Measurements from ENCODE around the gene OR1N2. TPM values are rescaled to one million over a fixed set of nuclear protein-coding genes. Genes with fewer than 3 reads are reported as not detected.

Gene OR1N2
- total RNA-seq, 1 donor from 2014 or later: not detected

- H3K36me3 Mint-ChIP-seq (ENCODE audit: low read depth): no peaks in the 10 kb centered on the region
- no peak for DNase-seq (ENCODE audit: low spot score)
- H3K9me3 Mint-ChIP-seq (ENCODE audit: low read depth): peaks cover 14% of the 10 kb centered on the region
- peaks cover 18% of the 10 kb centered on the region for H3K27me3 Mint-ChIP-seq (ENCODE audit: low read depth)
- no peak overlapping the region for H3K4me3 Mint-ChIP-seq (ENCODE audit: unreplicated experiment)
- no peak overlapping the region for H3K27ac Mint-ChIP-seq (ENCODE audit: unreplicated experiment)
- TF ChIP-seq, protein P1, sequence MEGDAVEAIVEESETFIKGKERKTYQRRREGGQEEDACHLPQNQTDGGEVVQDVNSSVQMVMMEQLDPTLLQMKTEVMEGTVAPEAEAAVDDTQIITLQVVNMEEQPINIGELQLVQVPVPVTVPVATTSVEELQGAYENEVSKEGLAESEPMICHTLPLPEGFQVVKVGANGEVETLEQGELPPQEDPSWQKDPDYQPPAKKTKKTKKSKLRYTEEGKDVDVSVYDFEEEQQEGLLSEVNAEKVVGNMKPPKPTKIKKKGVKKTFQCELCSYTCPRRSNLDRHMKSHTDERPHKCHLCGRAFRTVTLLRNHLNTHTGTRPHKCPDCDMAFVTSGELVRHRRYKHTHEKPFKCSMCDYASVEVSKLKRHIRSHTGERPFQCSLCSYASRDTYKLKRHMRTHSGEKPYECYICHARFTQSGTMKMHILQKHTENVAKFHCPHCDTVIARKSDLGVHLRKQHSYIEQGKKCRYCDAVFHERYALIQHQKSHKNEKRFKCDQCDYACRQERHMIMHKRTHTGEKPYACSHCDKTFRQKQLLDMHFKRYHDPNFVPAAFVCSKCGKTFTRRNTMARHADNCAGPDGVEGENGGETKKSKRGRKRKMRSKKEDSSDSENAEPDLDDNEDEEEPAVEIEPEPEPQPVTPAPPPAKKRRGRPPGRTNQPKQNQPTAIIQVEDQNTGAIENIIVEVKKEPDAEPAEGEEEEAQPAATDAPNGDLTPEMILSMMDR (IDR thresholded peaks at IDR 0.05): no peak
- no peaks in the 10 kb centered on the region for H3K4me1 Mint-ChIP-seq (ENCODE audit: low read depth)
Observed at GRCh38 chr9:122538757-122539156, 14.2 kb upstream of the OR1N2 start.

DNA sequence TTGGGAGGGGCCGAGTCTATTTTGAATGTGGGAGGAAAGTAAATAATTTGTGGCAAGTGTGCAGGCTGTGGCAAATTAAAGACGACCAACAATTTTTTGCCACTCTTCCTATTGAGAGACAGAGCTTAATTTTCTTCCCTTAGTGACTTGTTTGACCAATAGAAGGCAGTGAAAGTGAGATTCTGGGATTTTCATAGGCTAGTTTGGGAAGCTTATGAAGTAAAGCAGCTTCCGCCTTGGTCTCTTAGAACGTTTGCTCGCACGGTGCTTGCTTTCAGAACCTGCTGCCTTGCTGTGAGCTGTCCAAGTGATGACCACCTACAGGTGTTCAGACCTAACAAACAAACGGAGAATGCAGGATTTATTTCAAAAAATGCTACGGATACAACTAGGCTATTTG, 6.7 kb upstream of the OR1N2 start:
- Mint-ChIP-seq H3K4me3 (ENCODE audit: unreplicated experiment) (no peak overlapping the region), H3K4me1 (ENCODE audit: low read depth) (no peaks in the 10 kb centered on the region), H3K9me3 (ENCODE audit: low read depth) (peaks cover 17% of the 10 kb centered on the region), H3K27ac (ENCODE audit: unreplicated experiment) (no peak overlapping the region), H3K36me3 (ENCODE audit: low read depth) (no peaks in the 10 kb centered on the region), H3K27me3 (ENCODE audit: low read depth) (peaks cover 24% of the 10 kb centered on the region)
- TF ChIP-seq, protein P1 (IDR thresholded peaks at IDR 0.05): no peak
- DNase-seq (ENCODE audit: low spot score): no peak

- no peak overlapping the region for H3K4me3 Mint-ChIP-seq (ENCODE audit: unreplicated experiment)
- TF ChIP-seq, protein P1 (IDR thresholded peaks at IDR 0.05): no peak
- no peak overlapping the region for H3K27ac Mint-ChIP-seq (ENCODE audit: unreplicated experiment)
- no peaks in the 10 kb centered on the region for H3K36me3 Mint-ChIP-seq (ENCODE audit: low read depth)
- DNase-seq (ENCODE audit: low spot score): no peak
- H3K4me1 Mint-ChIP-seq (ENCODE audit: low read depth): no peaks in the 10 kb centered on the region
- H3K9me3 Mint-ChIP-seq (ENCODE audit: low read depth): peaks cover 14% of the 10 kb centered on the region
- peaks cover 31% of the 10 kb centered on the region for H3K27me3 Mint-ChIP-seq (ENCODE audit: low read depth)
Observed at GRCh38 chr9:122551371-122551770, 1.5 kb upstream of the OR1N2 start.

- Mint-ChIP-seq H3K9me3 (ENCODE audit: low read depth) (peaks cover 22% of the 10 kb centered on the region), H3K36me3 (ENCODE audit: low read depth) (peaks cover 3% of the 10 kb centered on the region), H3K4me3 (ENCODE audit: unreplicated experiment) (no peak overlapping the region), H3K27ac (ENCODE audit: unreplicated experiment) (no peak overlapping the region), H3K27me3 (ENCODE audit: low read depth) (peaks cover 13% of the 10 kb centered on the region), H3K4me1 (ENCODE audit: low read depth) (no peaks in the 10 kb centered on the region)
- TF ChIP-seq, protein P1 (IDR thresholded peaks at IDR 0.05): no peak
- no peak for DNase-seq (ENCODE audit: low spot score)
Observed at GRCh38 chr9:122561446-122561845, 8.5 kb downstream of the OR1N2 start.

- DNase-seq (ENCODE audit: low spot score): no peak
- Mint-ChIP-seq H3K27ac (ENCODE audit: unreplicated experiment) (no peak overlapping the region), H3K4me3 (ENCODE audit: unreplicated experiment) (no peak overlapping the region), H3K36me3 (ENCODE audit: low read depth) (peaks cover 3% of the 10 kb centered on the region), H3K27me3 (ENCODE audit: low read depth) (peaks cover 12% of the 10 kb centered on the region), H3K4me1 (ENCODE audit: low read depth) (no peaks in the 10 kb centered on the region), H3K9me3 (ENCODE audit: low read depth) (peaks cover 22% of the 10 kb centered on the region)
- TF ChIP-seq, protein P1 (IDR thresholded peaks at IDR 0.05): no peak
Observed at GRCh38 chr9:122562134-122562760, 9.3 kb downstream of the OR1N2 start.
